Measurements from ENCODE around the gene ATP1B1. TPM values are rescaled to one million over a fixed set of nuclear protein-coding genes. Genes with fewer than 3 reads are reported as not detected.
A peak's percentile ranks its signal among the peaks of the same experiment; 100 is the strongest.

The ATP1B1 gene
- total RNA-seq, 1 donor = 13.7 TPM

GRCh38 chr1:169086603-169087455, 19.7 kb upstream of the ATP1B1 start:
- H3K4me3 ChIP-seq (ENCODE audit: low read depth, low read length) = no peak overlapping the region
- DNase-seq (ENCODE audit: low read depth) = peak; percentile 65
- TF ChIP-seq CTCF (IDR thresholded peaks at IDR 0.05; ENCODE audit: insufficient read depth, low read length) = no peak

DNA sequence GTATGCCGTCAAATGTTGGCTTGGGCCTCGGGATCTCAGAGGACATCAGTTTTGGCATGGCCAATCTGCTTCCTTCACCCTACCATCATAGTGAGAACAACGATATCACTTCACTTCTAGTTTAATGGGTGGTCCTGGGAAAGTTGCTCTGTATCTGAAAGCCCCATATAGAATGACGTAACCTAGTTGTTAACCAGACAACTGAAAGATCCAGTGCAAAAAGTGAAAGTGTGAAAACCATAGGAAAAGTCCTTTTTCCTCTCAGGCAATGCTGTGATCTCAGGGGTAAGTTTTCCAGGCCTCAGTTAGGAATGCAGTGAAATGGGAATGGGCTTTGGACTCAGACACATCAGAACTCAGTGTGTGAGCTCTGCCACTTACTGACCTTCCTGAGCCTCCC, 18.6 kb upstream of the ATP1B1 start:
- no peak for TF ChIP-seq CTCF (IDR thresholded peaks at IDR 0.05; ENCODE audit: insufficient read depth, low read length)
- no peak for DNase-seq (ENCODE audit: low read depth)
- no peak overlapping the region for H3K4me3 ChIP-seq (ENCODE audit: low read depth, low read length)

- no peak for DNase-seq (ENCODE audit: low read depth)
- no peak overlapping the region for H3K4me3 ChIP-seq (ENCODE audit: low read depth, low read length)
- TF ChIP-seq CTCF (IDR thresholded peaks at IDR 0.05; ENCODE audit: insufficient read depth, low read length) = no peak
These were observed 16.7 kb upstream of the ATP1B1 start for GRCh38 chr1:169089776-169090175.

GRCh38 chr1:169090308-169090899, 16.1 kb upstream of the ATP1B1 start:
- H3K4me3 ChIP-seq (ENCODE audit: low read depth, low read length) = no peak overlapping the region
- no peak for DNase-seq (ENCODE audit: low read depth)
- TF ChIP-seq CTCF (IDR thresholded peaks at IDR 0.05; ENCODE audit: insufficient read depth, low read length) = no peak

DNA sequence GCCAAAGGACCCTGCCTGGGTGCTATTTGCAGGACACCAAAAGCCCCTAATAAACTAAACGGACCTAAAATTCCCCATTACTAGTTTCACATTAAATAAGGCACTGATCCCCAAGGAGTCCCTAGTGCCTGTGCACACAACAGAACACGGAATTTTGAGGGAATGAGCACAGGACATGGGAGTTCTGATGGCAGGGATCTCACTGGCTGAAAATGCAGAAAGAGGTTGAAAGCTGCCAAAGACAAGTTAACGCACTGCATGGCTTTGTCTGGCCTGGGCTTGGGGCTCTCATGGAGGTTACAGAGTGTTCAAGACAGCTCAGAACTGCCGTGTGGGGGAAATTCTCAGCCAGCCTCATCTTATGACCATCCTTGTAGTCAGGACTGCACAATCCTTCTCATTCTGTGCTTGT, 15.6 kb upstream of the ATP1B1 start:
- no peak overlapping the region for H3K4me3 ChIP-seq (ENCODE audit: low read depth, low read length)
- TF ChIP-seq CTCF (IDR thresholded peaks at IDR 0.05; ENCODE audit: insufficient read depth, low read length) = no peak
- no peak for DNase-seq (ENCODE audit: low read depth)

DNA sequence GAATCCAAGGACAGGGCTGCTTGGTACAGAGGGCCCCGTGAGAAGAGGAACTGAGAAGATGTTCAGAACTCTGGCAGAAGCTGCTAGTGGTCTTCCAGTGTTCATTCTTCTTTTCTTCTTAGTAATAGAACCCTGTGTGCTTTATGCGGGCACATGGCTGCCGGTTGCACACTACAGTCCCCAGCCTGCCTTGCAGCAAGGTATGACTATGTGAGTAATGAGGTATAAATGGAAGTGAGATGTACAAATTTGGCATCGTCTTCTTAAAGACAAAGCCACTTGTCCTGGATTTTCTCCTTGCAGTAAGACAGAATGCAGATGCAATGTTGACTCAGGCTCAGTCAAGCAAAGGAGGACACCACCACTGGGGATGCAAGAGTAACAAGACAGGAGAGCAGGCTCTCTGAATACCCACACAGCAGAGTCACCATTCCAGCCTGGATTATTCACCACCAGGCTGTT, 15.0 kb upstream of the ATP1B1 start:
- TF ChIP-seq CTCF (IDR thresholded peaks at IDR 0.05; ENCODE audit: insufficient read depth, low read length) = no peak
- H3K4me3 ChIP-seq (ENCODE audit: low read depth, low read length) = no peak overlapping the region
- DNase-seq (ENCODE audit: low read depth) = peak; percentile 19
